ENCODE measurements around the gene GLI3.

GLI3 gene

GRCh38 chr7:42142089-42142488, 94.9 kb downstream of the GLI3 start:
- H3K27me3 Mint-ChIP-seq, result peaks cover 3% of the 10 kb centered on the region
- CTCF ChIA-PET, result no interaction called here
- H3K4me3 Mint-ChIP-seq, result no peak overlapping the region
- no peaks in the 10 kb centered on the region for H3K36me3 Mint-ChIP-seq
- H3K27ac Mint-ChIP-seq, result no peak overlapping the region
- H3K4me1 Mint-ChIP-seq, result no peaks in the 10 kb centered on the region
- DNase-seq, result no peak
- no peaks in the 10 kb centered on the region for H3K9me3 Mint-ChIP-seq

- CTCF ChIA-PET, result no interaction called here
- Mint-ChIP-seq H3K4me3 (no peak overlapping the region), H3K9me3 (no peaks in the 10 kb centered on the region), H3K4me1 (no peaks in the 10 kb centered on the region), H3K27me3 (peaks cover 3% of the 10 kb centered on the region), H3K36me3 (no peaks in the 10 kb centered on the region), H3K27ac (no peak overlapping the region)
- DNase-seq, result no peak
Observed at GRCh38 chr7:42139751-42140150, 97.3 kb downstream of the GLI3 start.

GRCh38 chr7:42138691-42139090, 98.3 kb downstream of the GLI3 start:
- Mint-ChIP-seq H3K36me3 (no peaks in the 10 kb centered on the region), H3K4me3 (no peak overlapping the region), H3K9me3 (no peaks in the 10 kb centered on the region), H3K27ac (no peak overlapping the region), H3K27me3 (peaks cover 3% of the 10 kb centered on the region), H3K4me1 (no peaks in the 10 kb centered on the region)
- no peak for DNase-seq
- CTCF ChIA-PET, result interaction anchor here (0.7 to 1.0 kb wide), 2 partner anchors 19 to 511 kb away, joined by 3 to 5 read pairs; no protein-coding TSS in a partner anchor

- H3K27ac Mint-ChIP-seq, result no peak overlapping the region
- no peaks in the 10 kb centered on the region for H3K4me1 Mint-ChIP-seq
- no peak for DNase-seq
- H3K4me3 Mint-ChIP-seq, result no peak overlapping the region
- peaks cover 3% of the 10 kb centered on the region for H3K27me3 Mint-ChIP-seq
- H3K9me3 Mint-ChIP-seq, result no peaks in the 10 kb centered on the region
- no peaks in the 10 kb centered on the region for H3K36me3 Mint-ChIP-seq
- CTCF ChIA-PET, result no interaction called here
Observed at GRCh38 chr7:42137941-42138340, 99.1 kb downstream of the GLI3 start.

- H3K9me3 Mint-ChIP-seq, result no peaks in the 10 kb centered on the region
- peaks cover 3% of the 10 kb centered on the region for H3K27me3 Mint-ChIP-seq
- H3K4me3 Mint-ChIP-seq, result no peak overlapping the region
- DNase-seq, result no peak
- H3K4me1 Mint-ChIP-seq, result no peaks in the 10 kb centered on the region
- CTCF ChIA-PET, result no interaction called here
- no peak overlapping the region for H3K27ac Mint-ChIP-seq
- H3K36me3 Mint-ChIP-seq, result no peaks in the 10 kb centered on the region
Observed at GRCh38 chr7:42137431-42137830, 99.6 kb downstream of the GLI3 start.

- Mint-ChIP-seq H3K9me3 (no peaks in the 10 kb centered on the region), H3K27ac (no peak overlapping the region)
Observed at GRCh38 chr7:42135728-42136127, 101.3 kb downstream of the GLI3 start.

GRCh38 chr7:42134276-42134876, 102.6 kb downstream of the GLI3 start:
- Mint-ChIP-seq H3K36me3 (no peaks in the 10 kb centered on the region), H3K9me3 (no peaks in the 10 kb centered on the region), H3K27me3 (no peaks in the 10 kb centered on the region), H3K27ac (no peak overlapping the region), H3K4me1 (no peaks in the 10 kb centered on the region), H3K4me3 (no peak overlapping the region)
- DNase-seq, result no peak
- CTCF ChIA-PET, result no interaction called here

More at GRCh38 chr7:42135728-42136127, 101.3 kb downstream of the GLI3 start:
- peaks cover 3% of the 10 kb centered on the region for H3K27me3 Mint-ChIP-seq
- H3K4me3 Mint-ChIP-seq, result no peak overlapping the region
- H3K4me1 Mint-ChIP-seq, result no peaks in the 10 kb centered on the region
- CTCF ChIA-PET, result no interaction called here
- no peaks in the 10 kb centered on the region for H3K36me3 Mint-ChIP-seq
- no peak for DNase-seq

- DNase-seq, result no peak
- Mint-ChIP-seq H3K4me1 (no peaks in the 10 kb centered on the region), H3K27me3 (no peaks in the 10 kb centered on the region), H3K9me3 (no peaks in the 10 kb centered on the region), H3K4me3 (no peak overlapping the region), H3K27ac (no peak overlapping the region), H3K36me3 (no peaks in the 10 kb centered on the region)
- CTCF ChIA-PET, result no interaction called here
Observed at GRCh38 chr7:42133321-42133720, 103.7 kb downstream of the GLI3 start.

GRCh38 chr7:42128703-42129102, 108.3 kb downstream of the GLI3 start:
- no peak overlapping the region for H3K27ac Mint-ChIP-seq
- DNase-seq, result no peak
- no peak overlapping the region for H3K4me3 Mint-ChIP-seq
- H3K27me3 Mint-ChIP-seq, result no peaks in the 10 kb centered on the region
- H3K9me3 Mint-ChIP-seq, result no peaks in the 10 kb centered on the region
- no peaks in the 10 kb centered on the region for H3K4me1 Mint-ChIP-seq
- H3K36me3 Mint-ChIP-seq, result no peaks in the 10 kb centered on the region
- CTCF ChIA-PET, result no interaction called here

- H3K4me1 Mint-ChIP-seq, result no peaks in the 10 kb centered on the region
- CTCF ChIA-PET, result no interaction called here
- H3K36me3 Mint-ChIP-seq, result no peaks in the 10 kb centered on the region
- H3K4me3 Mint-ChIP-seq, result no peak overlapping the region
- no peaks in the 10 kb centered on the region for H3K27me3 Mint-ChIP-seq
- no peaks in the 10 kb centered on the region for H3K9me3 Mint-ChIP-seq
- H3K27ac Mint-ChIP-seq, result no peak overlapping the region
- DNase-seq, result no peak
Observed at GRCh38 chr7:42127232-42127622, 109.8 kb downstream of the GLI3 start.

- Mint-ChIP-seq H3K9me3 (no peaks in the 10 kb centered on the region), H3K4me1 (no peaks in the 10 kb centered on the region), H3K36me3 (no peaks in the 10 kb centered on the region), H3K27me3 (no peaks in the 10 kb centered on the region), H3K4me3 (no peak overlapping the region), H3K27ac (no peak overlapping the region)
- DNase-seq, result no peak
- CTCF ChIA-PET, result interaction anchor here (0.6 kb wide), 1 partner anchor 195 kb away, joined by 3 read pairs; no protein-coding TSS in a partner anchor
Observed at GRCh38 chr7:42126475-42127231, 110.4 kb downstream of the GLI3 start.

GRCh38 chr7:42125321-42125720, 111.7 kb downstream of the GLI3 start:
- H3K9me3 Mint-ChIP-seq, result no peaks in the 10 kb centered on the region
- H3K27me3 Mint-ChIP-seq, result no peaks in the 10 kb centered on the region
- H3K4me1 Mint-ChIP-seq, result no peaks in the 10 kb centered on the region
- CTCF ChIA-PET, result no interaction called here
- no peak overlapping the region for H3K27ac Mint-ChIP-seq
- no peak overlapping the region for H3K4me3 Mint-ChIP-seq
- no peaks in the 10 kb centered on the region for H3K36me3 Mint-ChIP-seq
- DNase-seq, result no peak

- no peaks in the 10 kb centered on the region for H3K9me3 Mint-ChIP-seq
- H3K36me3 Mint-ChIP-seq, result no peaks in the 10 kb centered on the region
- no peaks in the 10 kb centered on the region for H3K27me3 Mint-ChIP-seq
- no peak overlapping the region for H3K27ac Mint-ChIP-seq
- CTCF ChIA-PET, result no interaction called here
- H3K4me3 Mint-ChIP-seq, result no peak overlapping the region
- no peaks in the 10 kb centered on the region for H3K4me1 Mint-ChIP-seq
- DNase-seq, result no peak
Observed at GRCh38 chr7:42123716-42124115, 113.3 kb downstream of the GLI3 start.

GRCh38 chr7:42120191-42120590, 116.8 kb downstream of the GLI3 start:
- Mint-ChIP-seq H3K9me3 (no peaks in the 10 kb centered on the region), H3K4me1 (no peaks in the 10 kb centered on the region), H3K27me3 (no peaks in the 10 kb centered on the region), H3K27ac (no peak overlapping the region), H3K36me3 (no peaks in the 10 kb centered on the region), H3K4me3 (no peak overlapping the region)
- no peak for DNase-seq
- CTCF ChIA-PET, result no interaction called here

- Mint-ChIP-seq H3K27me3 (no peaks in the 10 kb centered on the region), H3K4me1 (no peaks in the 10 kb centered on the region), H3K9me3 (no peaks in the 10 kb centered on the region), H3K36me3 (no peaks in the 10 kb centered on the region), H3K27ac (no peak overlapping the region), H3K4me3 (no peak overlapping the region)
- CTCF ChIA-PET, result no interaction called here
- no peak for DNase-seq
Observed at GRCh38 chr7:42117201-42117600, 119.8 kb downstream of the GLI3 start.
